GM12874 (cell line): ENCODE results near the gene ARHGAP22.

ENCODE experiments used
- TF ChIP-seq, protein P1 (sequence below): IDR thresholded peaks from 2 replicates; pipeline ENCODE4 v1.5.1; 2011; ENCODE audit warnings: low read depth, mild to moderate bottlenecking, control low read depth, low read length, moderate library complexity; ENCODE audit not compliant: insufficient read depth

ARHGAP22 gene

DNA sequence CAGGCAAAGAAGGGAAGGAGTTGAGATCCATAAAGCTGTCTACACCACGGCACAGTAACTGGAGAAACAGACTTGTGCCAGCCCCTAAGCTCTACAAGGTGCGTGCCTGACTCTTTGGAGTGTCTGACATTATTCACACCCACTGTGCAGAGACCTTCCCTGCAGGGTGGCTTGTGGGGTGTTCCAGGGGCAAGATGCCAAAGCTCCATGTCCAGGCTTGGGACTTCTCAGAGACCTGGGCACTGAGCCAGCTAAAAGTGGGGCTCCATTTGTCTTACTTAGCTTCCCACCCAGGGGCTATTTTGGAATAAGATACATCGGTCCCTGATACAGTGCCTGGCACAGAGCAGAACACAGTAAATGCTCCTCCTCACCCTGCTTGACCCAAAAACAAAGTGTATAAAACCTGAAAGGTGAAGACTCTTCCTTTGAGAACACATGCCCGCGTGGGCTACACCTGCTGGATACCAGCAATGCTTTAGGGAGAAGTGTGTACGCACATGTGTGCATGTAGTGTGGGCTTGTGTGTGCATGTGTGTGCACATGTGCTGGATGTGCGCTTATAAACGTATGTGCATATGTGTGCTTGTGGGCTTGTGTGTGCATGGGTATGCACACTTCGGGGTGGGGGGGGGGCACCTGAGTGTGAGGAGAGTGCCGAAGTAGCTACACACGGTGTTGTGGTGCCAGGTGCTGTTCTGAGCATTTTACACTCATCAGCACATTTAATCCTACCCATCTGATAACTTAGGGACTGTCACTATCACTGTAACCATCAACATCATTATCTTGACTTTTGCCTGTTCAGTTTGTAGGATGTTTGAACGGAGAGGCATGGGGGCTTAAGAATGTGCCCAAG, 143.0 kb downstream of the ARHGAP22 start:
- TF ChIP-seq, protein P1, sequence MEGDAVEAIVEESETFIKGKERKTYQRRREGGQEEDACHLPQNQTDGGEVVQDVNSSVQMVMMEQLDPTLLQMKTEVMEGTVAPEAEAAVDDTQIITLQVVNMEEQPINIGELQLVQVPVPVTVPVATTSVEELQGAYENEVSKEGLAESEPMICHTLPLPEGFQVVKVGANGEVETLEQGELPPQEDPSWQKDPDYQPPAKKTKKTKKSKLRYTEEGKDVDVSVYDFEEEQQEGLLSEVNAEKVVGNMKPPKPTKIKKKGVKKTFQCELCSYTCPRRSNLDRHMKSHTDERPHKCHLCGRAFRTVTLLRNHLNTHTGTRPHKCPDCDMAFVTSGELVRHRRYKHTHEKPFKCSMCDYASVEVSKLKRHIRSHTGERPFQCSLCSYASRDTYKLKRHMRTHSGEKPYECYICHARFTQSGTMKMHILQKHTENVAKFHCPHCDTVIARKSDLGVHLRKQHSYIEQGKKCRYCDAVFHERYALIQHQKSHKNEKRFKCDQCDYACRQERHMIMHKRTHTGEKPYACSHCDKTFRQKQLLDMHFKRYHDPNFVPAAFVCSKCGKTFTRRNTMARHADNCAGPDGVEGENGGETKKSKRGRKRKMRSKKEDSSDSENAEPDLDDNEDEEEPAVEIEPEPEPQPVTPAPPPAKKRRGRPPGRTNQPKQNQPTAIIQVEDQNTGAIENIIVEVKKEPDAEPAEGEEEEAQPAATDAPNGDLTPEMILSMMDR, result no peak

DNA sequence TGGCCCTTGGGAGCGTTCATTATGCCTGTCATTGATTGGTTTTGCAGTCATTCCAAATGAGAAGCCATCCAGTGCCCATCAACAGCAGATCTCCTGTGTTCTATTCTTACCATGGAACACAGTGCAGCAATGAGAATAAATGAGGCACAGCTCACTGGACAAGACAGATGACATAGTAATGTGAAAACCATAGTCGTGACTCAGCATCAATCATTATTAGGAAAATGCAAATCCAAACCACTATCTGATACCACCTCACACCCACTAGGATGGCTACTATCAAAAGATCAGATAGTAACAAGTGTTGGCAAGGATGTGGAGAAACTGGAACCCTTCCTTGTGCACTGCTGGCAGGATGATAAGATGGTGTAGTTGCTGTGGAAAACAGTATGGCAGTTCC, 144.7 kb downstream of the ARHGAP22 start:
- TF ChIP-seq, protein P1, result no peak

DNA sequence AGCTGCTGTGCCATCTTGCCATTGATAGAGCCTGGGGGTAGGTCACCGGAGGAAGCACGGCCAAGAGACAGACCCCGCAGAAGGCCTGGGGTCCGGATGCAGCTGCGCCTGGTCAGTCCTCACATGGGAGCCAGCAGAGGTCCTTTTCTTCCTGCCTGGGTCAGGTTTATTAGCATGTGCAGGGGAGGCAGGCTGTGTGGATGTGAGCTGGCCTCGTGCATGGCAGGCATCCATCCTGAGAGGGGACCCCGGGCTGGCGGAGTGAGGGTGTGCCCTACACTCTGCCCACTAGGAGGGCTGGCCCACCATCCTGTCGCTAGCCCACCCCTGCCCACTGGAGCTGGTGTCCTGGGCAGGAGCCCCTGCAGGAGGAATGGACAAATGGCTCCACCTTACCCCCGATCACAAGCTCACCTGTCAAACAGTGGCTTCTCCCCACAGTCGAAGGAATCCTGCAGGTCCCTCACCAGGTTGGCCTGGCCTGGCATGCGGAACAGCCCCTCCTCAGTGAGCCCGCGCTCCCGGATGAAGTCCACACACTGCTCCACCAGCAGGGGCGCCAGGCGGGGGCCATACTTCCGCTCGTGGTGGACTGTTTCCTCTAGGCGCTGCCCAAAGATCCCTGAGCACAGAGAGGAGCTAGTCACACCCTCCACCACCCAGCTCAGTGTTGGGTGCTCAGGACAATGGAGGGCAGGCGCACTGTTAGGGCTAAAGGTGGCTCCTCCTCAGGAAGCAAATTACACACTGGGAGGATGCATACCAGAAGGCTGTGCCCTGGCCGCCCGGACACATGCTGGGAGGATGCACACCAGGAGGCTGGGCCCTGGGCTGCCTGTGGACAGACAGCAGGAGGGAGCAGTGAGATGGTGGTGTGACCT, 145.4 kb downstream of the ARHGAP22 start:
- TF ChIP-seq, protein P1, result peak; percentile 28; the same call in 1 of the 2 replicates

DNA sequence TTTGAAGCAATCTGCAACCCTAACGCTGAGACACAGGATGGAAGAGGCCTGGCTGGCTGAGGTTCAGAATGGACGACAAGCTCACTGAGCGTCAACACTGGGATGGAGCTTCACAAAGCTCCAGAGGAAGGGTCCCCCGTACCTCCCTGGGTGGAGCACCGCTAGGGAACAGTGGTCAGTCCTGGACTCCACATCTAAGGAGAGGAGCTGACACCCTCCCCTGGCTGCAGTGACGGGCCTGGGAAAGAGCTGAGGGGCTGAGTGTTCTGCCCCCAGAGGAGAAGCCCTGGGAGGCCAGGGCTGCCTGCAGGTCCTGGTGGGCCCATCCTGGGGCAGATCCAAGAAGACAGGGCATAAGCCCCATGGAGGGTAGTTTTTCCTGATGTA, 146.2 kb downstream of the ARHGAP22 start:
- TF ChIP-seq, protein P1, result no peak

DNA sequence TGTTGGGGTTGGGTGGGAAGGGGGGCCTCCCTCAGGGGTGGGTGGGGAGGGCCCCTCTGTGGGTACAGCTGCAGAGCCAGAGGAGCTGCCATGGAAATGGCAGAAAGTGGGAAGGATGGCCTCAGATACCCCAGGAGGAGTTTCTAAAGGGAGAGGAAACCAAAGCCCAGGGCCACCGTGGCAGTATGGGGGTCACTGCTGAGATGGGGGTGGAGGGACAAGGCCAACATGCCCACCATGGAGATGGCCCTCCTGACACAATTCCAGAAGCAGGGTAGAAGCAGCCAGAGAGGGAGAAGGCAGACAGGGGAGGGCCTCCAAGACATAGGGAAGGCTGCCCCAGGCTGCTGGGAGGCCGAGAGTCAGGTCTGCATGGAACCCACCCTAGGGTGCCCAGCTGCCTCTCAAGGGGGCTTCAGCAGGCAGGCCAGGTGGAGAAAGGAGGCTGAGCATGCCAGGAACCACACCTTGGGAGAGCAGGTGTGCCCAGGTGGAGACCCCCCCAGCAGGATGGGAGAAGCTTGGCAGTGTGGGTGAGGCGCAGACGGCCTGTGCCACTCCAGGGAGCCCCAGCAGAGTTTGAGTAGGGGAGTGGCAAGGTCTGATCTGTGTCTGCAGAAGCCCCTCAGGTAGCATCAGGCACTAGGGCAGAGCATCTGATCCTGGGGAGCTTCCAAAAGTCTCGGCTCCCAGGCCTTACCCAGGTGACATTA, 146.8 kb downstream of the ARHGAP22 start:
- TF ChIP-seq, protein P1, result no peak

DNA sequence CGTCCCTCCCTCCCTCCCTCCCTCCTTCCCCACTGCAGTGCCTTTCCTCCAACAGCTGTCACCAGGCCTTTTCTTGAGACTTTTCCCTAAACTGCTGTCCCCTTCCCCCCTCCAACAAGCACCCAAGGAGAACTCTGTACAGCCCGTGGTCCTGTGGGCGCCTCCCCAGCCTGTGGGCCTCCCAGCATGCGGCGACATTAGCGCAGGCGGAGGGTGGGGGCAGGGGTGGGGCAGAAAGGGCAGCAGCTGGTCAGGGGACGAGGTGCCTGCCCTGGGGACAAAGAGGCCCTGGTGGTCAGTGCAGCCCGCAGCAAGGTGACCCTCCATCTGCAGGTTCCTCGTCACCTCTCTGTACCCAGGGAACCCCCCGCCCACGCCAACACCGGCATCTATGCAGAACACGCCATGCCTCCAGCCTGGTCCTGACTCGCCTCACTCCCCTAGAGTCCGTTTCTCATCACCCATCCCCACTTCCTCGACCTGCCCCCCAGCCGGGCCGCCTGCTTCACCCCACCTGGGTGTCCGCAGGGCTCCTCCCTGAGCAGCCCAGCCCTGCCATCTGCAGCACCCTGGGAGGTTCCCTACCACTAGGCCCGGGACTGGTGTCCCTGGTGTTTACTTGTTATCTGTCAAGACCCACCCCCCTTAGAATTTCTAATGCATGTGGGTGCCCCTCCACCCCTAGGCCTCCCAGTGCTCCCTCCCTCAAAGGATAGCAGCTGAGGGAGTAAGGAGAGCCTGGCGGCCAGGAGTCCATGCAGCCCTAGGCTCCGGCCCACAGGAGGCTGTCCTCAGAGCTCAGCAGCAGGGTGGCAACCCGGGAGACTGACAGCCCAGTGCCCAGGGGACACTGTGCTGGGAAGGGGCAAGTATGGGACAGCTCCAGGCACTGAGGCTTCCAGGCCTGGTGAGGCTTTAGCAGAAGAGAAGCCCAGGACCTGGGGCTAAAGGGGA, 147.8 kb downstream of the ARHGAP22 start:
- TF ChIP-seq, protein P1, result no peak
